GM19372 (cell line): Measurements from ENCODE around the gene NOP9.
A peak's percentile ranks its signal among the peaks of the same experiment; 100 is the strongest.
"Not testable (repeated sequence)": the region's sequence is repeated elsewhere in the genome, so short reads cannot be mapped to it uniquely, and the experiment has no call there.

Experiments used
- ATAC-seq: cut with Tn5 transposase; IDR thresholded peaks from one replicate; pipeline ENCODE4 v1.9.1; 2021; ENCODE audit warnings: mild to moderate bottlenecking, low read depth, moderate library complexity; ENCODE audit not compliant: unreplicated experiment

Gene NOP9

GRCh38 chr14:24322672-24323071 lies 23.0 kb downstream of the NOP9 start:
- ATAC-seq = no peak

GRCh38 chr14:24323341-24323740 lies 23.7 kb downstream of the NOP9 start:
- ATAC-seq = no peak

GRCh38 chr14:24324024-24324423 lies 24.4 kb downstream of the NOP9 start:
- ATAC-seq = no peak

GRCh38 chr14:24325041-24325530 lies 25.4 kb downstream of the NOP9 start:
- no peak for ATAC-seq

GRCh38 chr14:24325963-24326362 lies 26.3 kb downstream of the NOP9 start:
- ATAC-seq = no peak

GRCh38 chr14:24327303-24327702 lies 27.7 kb downstream of the NOP9 start:
- no peak for ATAC-seq

GRCh38 chr14:24327914-24328313 lies 28.3 kb downstream of the NOP9 start:
- not testable (repeated sequence) for ATAC-seq

- ATAC-seq = no peak
Observed at GRCh38 chr14:24329073-24329663, 29.5 kb downstream of the NOP9 start.

GRCh38 chr14:24329736-24330135 lies 30.1 kb downstream of the NOP9 start:
- ATAC-seq = no peak

- ATAC-seq = no peak
Observed at GRCh38 chr14:24330973-24331674, 31.5 kb downstream of the NOP9 start.

- ATAC-seq = peak; percentile 4
Observed at GRCh38 chr14:24331731-24332267, 32.1 kb downstream of the NOP9 start.

- ATAC-seq = peak; percentile 81
Observed at GRCh38 chr14:24332268-24332993, 32.8 kb downstream of the NOP9 start.

- ATAC-seq = no peak
Observed at GRCh38 chr14:24334431-24335291, 35.0 kb downstream of the NOP9 start, which contains the start of gene ADCY4. TSS of gene ADCY4 (minus strand) at chr14:24335071. CDS start at chr14:24334652, 419 bp downstream.

GRCh38 chr14:24335461-24336171 lies 36.0 kb downstream of the NOP9 start:
- no peak for ATAC-seq

GRCh38 chr14:24337144-24337823 lies 37.6 kb downstream of the NOP9 start:
- ATAC-seq = no peak

- no peak for ATAC-seq
Observed at GRCh38 chr14:24337824-24338175, 38.1 kb downstream of the NOP9 start.

GRCh38 chr14:24338843-24339242 lies 39.2 kb downstream of the NOP9 start:
- no peak for ATAC-seq

GRCh38 chr14:24339284-24340151 lies 39.9 kb downstream of the NOP9 start, which contains the start of gene RIPK3:
TSS of gene RIPK3 (minus strand) at chr14:24339991. CDS start at chr14:24339826, 165 bp downstream.
- peak; percentile 90 for ATAC-seq
